ENCODE results near the gene DNM1L.
"Not testable (repeated sequence)": the region's sequence is repeated elsewhere in the genome, so short reads cannot be mapped to it uniquely, and the experiment has no call there.

Gene DNM1L

GRCh38 chr12:32698285-32698684 is 19.2 kb downstream of the DNM1L start:
- no peak for DNase-seq

DNA sequence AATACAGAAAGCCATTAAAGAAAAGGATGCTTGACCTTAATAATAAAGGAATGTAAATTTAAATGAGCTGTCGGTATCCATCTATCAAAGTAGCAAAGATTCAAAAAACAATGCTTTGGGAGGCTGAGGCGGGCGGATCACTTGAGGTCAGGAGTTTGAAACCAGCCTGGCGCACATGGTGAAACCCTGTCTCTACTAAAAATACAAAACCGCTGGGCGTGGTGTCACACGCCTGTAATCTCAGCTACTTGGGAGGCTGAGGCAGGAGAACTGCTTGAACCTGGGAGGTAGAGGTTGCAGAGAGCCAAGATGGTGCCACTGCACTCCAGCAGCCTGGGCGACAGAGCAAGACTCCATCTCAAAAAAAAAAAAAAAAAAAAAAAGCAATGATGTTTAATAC is 20.3 kb downstream of the DNM1L start:
- DNase-seq, result not testable (repeated sequence)

GRCh38 chr12:32702473-32702872 is 23.4 kb downstream of the DNM1L start:
- no peak for DNase-seq

DNA sequence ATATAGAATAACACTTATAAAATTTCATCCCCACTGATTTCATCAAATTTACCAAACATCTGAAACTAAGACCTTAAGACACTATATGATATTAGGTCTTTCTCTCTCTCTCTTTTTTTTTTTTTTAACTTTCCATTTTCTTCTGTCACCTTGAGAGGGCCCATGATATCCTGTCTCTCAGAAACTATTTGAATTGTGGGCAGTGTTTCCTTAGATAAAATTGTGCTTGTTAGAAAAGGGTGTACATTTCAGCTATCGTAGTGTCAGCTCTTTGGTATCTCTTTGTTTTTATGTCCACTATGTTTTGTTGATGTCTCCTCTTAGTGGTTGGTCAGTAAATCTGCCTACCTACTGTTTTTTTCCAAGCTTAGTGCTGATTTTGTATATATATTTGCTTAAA is 23.8 kb downstream of the DNM1L start:
- no peak for DNase-seq

- no peak for DNase-seq
Measured at GRCh38 chr12:32705783-32706182, 26.7 kb downstream of the DNM1L start.

GRCh38 chr12:32706335-32707024 is 27.4 kb downstream of the DNM1L start:
- no peak for DNase-seq

- DNase-seq, result no peak
Measured at GRCh38 chr12:32708926-32709325, 29.8 kb downstream of the DNM1L start.

DNA sequence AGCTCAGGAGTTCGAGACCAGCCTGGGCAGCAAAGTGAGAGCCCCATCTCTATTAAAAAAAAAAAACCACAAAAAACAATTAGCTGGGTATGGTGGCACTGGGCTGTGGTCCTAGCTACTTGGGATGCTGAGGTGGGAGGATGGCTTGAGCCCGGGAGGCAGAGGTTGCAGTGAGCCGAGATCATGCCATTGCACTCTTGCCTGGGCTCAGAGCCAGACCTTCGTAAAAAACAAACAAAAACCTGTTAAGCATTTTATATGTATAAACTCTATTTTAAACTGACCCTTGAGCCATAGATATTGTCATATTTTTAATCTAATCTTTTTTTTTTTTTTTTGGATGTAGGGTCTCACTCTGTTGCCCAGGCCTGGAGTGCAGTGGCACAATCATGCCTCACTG is 35.7 kb downstream of the DNM1L start:
- no peak for DNase-seq

DNA sequence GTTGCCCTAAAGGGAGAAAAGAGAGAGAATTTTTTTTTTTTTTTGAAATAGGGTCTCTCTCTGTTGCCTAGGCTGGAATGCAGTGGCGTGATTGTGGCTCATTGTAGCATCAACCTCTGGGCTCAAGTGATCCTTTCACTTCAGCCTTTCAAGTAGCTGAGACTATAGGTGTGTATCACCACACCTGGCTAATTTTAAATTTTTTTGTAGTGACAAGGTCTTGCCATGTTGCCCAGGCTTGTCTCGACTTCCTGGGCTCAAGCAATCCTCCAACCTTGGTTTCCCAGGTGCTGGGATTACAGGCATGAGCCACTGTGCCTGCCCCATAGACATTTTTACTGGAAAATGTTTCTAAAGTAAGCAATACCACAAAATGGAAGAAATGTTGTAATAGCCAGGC is 39.8 kb downstream of the DNM1L start:
- DNase-seq, result no peak

GRCh38 chr12:32725308-32725707 is 46.2 kb downstream of the DNM1L start:
- not testable (repeated sequence) for DNase-seq

DNA sequence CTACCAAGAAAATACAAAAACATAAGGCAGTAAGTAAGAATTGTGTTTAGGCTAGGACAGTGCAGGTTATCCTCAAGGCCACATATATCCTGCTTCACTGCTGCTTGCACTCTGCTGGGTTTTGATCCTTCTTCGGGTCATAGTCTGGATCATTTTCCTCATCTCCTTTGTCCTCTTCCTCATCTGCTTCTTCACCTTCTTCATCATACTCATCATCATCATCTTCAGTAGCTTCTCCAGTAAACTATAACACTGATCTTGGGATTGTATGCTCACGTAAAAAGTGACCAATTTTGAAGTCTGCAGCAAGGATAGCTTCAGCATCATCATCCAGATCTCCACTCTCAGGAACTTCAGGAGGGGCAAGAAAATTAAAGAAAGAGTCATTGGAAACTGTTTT is 47.2 kb downstream of the DNM1L start:
- DNase-seq, result no peak

GRCh38 chr12:32727237-32727636 is 48.1 kb downstream of the DNM1L start:
- no peak for DNase-seq

- no peak for DNase-seq
Measured at GRCh38 chr12:32734952-32735351, 55.9 kb downstream of the DNM1L start.

- DNase-seq, result no peak
Measured at GRCh38 chr12:32736445-32736844, 57.3 kb downstream of the DNM1L start.

DNA sequence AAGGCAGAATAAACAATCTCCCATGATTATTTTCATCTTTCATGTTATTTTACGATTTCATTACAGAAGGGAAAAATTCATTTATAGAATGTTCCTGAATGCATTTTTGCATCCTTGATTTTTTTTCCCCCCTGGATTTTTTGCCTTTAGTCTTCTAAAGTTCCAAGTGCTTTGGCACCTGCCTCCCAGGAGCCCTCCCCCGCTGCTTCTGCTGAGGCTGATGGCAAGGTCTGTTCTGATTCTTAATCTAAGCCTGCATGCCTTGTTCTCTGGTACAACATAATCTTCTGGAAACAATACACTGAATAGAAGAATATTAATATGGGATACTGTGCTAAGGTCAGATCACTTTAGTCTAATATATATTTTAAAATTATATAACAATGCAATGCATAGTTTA is 58.6 kb downstream of the DNM1L start:
- no peak for DNase-seq

GRCh38 chr12:32739279-32739678 is 60.2 kb downstream of the DNM1L start:
- DNase-seq, result no peak

GRCh38 chr12:32742133-32742532 is 63.0 kb downstream of the DNM1L start:
- no peak for DNase-seq

- no peak for DNase-seq
Measured at GRCh38 chr12:32743264-32743663, 64.2 kb downstream of the DNM1L start.

GRCh38 chr12:32753605-32754004 is 74.5 kb downstream of the DNM1L start:
- DNase-seq, result no peak

DNA sequence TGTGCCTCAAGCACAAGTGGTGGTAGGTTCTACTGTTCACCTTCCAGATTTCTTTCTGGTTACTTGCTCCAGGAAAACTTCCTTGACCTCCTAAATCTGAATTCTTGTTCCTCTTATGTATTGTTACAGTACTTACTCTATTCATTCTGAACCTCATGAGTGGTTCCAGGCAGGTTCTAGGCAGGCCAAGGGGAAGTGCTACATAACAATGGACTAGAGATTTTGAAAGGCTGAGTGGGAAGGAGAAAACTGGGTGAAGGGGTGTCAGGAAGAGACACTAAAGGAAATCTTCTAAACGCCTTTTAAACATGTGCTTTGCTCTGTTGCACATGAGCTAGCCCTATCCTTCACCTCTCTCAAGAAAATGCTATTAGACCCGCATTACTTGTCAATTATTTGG is 75.0 kb downstream of the DNM1L start:
- DNase-seq, result no peak

- peak; percentile 77 for DNase-seq
Measured at GRCh38 chr12:32755051-32755653, 76.1 kb downstream of the DNM1L start.

- DNase-seq, result peak; percentile 88
Measured at GRCh38 chr12:32755654-32756475, 76.8 kb downstream of the DNM1L start, which contains the start of gene YARS2. Gene YARS2 (minus strand): TSS chr12:32755897. CDS start chr12:32755874, 23 bp downstream.

DNA sequence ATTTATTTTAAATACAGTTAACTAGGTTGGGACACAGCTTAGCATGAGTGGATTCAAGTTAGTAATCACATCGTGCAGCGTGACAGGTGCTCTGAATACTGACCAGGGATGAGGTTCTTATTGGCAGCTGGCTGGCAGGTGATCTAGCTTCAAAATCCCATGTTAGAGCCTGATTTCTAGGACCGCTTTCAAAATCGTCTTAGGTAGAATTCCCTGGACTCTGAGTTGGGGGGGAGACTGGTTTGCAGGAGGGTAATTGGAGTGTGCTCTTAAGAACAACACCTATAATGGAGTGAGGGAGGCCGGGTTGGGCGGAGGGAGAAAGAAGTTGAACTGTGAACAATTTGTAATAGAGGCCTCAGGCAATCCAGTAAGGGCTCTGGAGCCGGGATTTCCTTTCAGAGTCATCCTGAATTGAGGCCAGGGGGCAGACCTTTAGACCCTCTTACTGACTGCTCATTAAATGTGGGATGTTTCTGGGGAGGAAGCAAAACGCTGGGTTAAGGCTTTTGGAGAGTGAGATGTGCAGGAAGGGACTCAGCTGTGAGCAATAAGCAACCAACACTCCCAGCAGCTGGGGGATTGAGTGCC is 77.5 kb downstream of the DNM1L start:
- DNase-seq, result no peak

GRCh38 chr12:32757157-32757556 is 78.1 kb downstream of the DNM1L start:
- no peak for DNase-seq

All from activated naive CD4-positive, alpha-beta T cell treated with anti-CD3 and anti-CD28 coated beads, Interleukin-2, amount 50 U/mL, for 16 hours (primary cell).